ENCODE measurements around the gene RP2. TPM values are rescaled to one million over a fixed set of nuclear protein-coding genes. Genes with fewer than 3 reads are reported as not detected.

RP2 gene
- total RNA-seq, 4 donors from 2014 or later = 12.1 to 20.9 (median 14.7) TPM

- DNase-seq (ENCODE audit: low spot score) = no peak
- no peak for TF ChIP-seq CTCF (IDR thresholded peaks at IDR 0.05)
- ATAC-seq (ENCODE audit: low FRiP score) = no peak
Measured at GRCh38 chrX:46803140-46803539, 33.7 kb upstream of the RP2 start.

- TF ChIP-seq CTCF (IDR thresholded peaks at IDR 0.05) = no peak
- DNase-seq (ENCODE audit: low spot score) (no peak), ATAC-seq (ENCODE audit: low FRiP score) (no peak)
Measured at GRCh38 chrX:46805270-46805669, 31.6 kb upstream of the RP2 start.

- TF ChIP-seq CTCF (IDR thresholded peaks at IDR 0.05) = no peak
- DNase-seq (ENCODE audit: low spot score) (no peak), ATAC-seq (ENCODE audit: low FRiP score) (no peak)
Measured at GRCh38 chrX:46811121-46811520, 25.7 kb upstream of the RP2 start.

- ATAC-seq (ENCODE audit: low FRiP score) = no peak
- no peak for DNase-seq (ENCODE audit: low spot score)
- no peak for TF ChIP-seq CTCF (IDR thresholded peaks at IDR 0.05)
Measured at GRCh38 chrX:46812445-46812844, 24.4 kb upstream of the RP2 start.

GRCh38 chrX:46814966-46815365 lies 21.9 kb upstream of the RP2 start:
- ATAC-seq (ENCODE audit: low FRiP score) = no peak
- no peak for TF ChIP-seq CTCF (IDR thresholded peaks at IDR 0.05)

GRCh38 chrX:46819136-46819535 lies 17.7 kb upstream of the RP2 start:
- ATAC-seq (ENCODE audit: low FRiP score) = no peak
- DNase-seq (ENCODE audit: low spot score) = no peak
- TF ChIP-seq CTCF (IDR thresholded peaks at IDR 0.05) = no peak

More at GRCh38 chrX:46814966-46815365, 21.9 kb upstream of the RP2 start:
- no peak for DNase-seq (ENCODE audit: low spot score)

- TF ChIP-seq CTCF (IDR thresholded peaks at IDR 0.05) = no peak
- DNase-seq (ENCODE audit: low spot score) = no peak
- ATAC-seq (ENCODE audit: low FRiP score) = no peak
Measured at GRCh38 chrX:46820391-46821100, 16.3 kb upstream of the RP2 start.

All from omental fat pad (tissue), 4 donors.